Hematopoietic multipotent progenitor cell treated with erythropoietin and hydrocortisone succinate and interleukin-3 and kit ligand, for 17 days (in vitro differentiated cells): ENCODE data around the gene APH1A.
"Not testable (repeated sequence)": the region's sequence is repeated elsewhere in the genome, so short reads cannot be mapped to it uniquely, and the experiment has no call there.

Source experiments
- DNase-seq: peaks from one replicate; pipeline ENCODE4 v3.0.0-alpha.2; 2015; ENCODE audit warnings: low spot score

Gene APH1A

DNA sequence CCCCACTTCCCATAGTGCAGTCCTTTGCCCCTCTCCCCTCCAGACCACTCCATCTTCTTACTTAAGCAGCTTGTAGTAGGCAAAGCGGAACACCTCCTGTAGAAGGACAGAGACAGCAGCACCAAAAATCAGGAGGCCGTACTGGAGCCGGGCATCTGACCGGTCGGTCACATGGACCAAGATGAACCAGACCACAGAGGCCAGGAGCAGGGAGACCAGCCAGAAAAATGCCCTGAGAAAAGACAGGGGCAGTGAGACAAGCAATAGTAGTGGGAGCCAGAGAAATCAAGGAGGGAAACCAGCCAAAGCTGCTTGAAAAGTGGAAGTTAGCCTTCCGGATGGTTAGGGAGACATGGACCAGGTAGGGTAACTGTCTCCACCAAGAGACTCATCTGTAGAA lies 920 bp downstream of the APH1A start:
- DNase-seq: no peak

DNA sequence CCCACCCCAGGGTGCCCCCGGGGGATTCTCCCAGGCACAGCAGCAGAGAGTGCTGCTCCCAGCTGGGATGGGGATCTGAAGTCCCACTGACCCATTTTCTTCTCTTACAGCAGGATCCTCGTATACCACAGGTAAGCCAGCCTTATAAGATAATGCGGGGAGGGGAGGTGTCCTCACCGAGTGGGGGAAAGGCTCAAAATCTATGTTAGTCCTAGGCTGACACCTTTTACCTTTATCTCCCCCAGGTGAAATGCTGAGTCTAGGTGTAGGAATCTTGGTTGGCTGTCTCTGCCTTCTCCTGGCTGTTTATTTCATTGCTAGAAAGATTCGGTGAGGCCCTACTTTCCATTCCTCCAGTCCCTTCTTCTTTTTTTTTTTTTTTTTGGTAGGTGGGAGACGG lies 5.3 kb downstream of the APH1A start:
- no peak for DNase-seq

DNA sequence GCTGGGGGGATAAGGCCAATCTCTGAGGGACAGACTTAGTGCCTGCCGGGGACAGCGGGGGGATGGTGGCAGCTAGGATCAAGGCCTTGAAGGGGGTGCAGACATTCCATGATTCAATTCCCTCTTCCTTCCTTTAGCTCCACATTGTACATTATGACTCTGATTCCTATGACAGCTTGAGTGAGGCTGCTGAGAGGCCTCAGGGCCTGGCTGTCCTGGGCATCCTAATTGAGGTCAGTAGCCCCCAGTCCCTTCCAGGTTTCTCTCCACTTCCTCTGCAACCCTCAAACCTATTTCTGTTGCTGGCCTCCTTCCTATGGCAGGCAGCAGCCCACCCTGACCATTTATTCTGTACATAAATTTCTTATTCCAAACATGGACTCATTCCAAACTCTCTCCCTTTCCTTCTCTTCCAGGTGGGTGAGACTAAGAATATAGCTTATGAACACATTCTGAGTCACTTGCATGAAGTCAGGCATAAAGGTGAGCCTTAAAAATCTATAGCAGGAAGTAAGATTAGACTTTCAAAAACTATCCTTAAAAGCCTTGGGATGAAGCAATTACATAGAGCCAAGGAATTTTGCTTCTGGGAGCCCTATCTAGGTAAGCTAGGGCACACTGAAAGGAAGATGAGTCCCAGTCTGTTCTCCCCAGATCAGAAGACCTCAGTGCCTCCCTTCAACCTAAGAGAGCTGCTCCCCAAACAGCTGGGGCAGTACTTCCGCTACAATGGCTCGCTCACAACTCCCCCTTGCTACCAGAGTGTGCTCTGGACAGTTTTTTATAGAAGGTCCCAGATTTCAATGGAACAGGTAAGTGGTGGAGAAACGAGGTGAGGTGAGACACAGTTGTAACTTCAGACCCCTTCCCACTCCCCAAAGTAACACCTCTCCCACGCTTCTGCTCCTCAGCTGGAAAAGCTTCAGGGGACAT lies 6.2 kb downstream of the APH1A start:
- DNase-seq: no peak

DNA sequence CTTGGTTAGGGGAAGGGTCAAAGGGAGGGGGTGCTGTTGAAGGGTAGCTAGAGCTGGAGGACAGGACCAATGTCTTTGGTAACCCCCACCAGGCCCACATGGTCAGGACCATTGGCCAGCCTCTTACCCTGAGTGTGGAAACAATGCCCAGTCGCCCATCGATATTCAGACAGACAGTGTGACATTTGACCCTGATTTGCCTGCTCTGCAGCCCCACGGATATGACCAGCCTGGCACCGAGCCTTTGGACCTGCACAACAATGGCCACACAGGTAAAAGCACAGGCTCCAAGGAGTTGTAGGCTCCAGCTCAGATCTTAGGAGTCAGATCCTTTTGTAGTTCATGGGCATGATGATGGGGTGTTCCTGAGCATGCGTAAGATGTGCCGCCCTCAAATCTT lies 7.4 kb downstream of the APH1A start:
- no peak for DNase-seq

DNA sequence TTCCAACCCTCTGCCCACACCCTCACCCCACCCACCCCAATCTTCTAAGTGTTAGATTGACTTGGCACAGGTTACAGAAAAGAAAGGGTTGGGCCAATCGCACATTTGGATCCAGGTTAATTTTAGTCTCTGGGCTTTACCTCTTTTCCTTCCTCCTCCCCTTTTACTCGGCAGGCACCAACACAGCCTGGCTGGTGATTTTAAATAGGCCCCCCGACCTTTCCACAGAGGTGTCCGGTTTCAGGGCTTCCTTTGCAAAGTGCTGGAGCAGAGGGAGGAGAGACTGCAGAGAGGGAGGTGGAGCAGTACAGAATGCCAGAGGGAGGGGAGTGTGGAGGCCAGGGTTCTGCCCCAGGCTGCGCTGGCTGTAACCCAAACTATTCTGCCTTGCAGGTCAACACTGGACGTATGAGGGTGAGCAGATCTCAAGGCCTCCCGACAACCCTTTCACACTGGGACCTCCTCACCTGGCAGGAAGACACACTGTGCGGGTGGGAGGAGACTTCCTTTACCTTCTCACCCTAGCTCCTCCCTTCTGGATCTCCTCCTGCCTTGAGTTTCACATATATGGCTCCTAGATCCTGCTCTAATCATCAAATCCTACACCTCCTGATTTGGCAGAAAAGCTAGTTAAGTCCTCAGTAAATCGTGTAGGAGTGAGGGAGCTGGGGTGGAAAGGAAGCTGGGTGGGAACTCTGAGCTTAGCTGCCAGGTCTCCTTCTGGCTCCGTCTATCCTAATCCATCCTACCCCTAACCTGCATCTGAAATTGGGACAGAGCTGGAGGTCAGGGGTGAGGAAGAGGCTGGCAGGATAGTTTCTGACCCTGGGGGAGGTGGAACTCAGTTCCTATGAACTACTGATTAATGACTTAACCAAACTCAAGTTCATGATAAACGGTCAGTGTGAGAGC lies 8.8 kb downstream of the APH1A start:
- DNase-seq: no peak

DNA sequence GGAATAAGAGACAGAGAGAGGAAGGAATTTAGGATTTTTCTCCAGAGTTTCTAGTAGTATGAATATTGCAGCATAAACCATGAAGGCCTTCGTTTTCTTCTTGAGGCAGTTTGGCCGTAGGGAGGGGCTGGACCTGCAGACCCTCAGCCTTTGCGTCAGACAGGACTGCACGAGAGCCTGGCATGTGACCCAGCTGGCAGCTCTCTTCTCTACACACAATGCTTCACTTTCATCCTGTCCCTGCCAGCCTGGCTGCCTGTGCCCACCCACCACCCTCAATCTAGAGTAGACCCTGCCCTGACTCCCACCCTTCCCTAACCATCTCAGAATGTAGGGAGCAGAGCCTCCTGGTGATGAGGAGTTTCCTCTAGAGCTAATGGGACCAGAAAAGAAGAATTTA lies 9.6 kb downstream of the APH1A start:
- DNase-seq: no peak

DNA sequence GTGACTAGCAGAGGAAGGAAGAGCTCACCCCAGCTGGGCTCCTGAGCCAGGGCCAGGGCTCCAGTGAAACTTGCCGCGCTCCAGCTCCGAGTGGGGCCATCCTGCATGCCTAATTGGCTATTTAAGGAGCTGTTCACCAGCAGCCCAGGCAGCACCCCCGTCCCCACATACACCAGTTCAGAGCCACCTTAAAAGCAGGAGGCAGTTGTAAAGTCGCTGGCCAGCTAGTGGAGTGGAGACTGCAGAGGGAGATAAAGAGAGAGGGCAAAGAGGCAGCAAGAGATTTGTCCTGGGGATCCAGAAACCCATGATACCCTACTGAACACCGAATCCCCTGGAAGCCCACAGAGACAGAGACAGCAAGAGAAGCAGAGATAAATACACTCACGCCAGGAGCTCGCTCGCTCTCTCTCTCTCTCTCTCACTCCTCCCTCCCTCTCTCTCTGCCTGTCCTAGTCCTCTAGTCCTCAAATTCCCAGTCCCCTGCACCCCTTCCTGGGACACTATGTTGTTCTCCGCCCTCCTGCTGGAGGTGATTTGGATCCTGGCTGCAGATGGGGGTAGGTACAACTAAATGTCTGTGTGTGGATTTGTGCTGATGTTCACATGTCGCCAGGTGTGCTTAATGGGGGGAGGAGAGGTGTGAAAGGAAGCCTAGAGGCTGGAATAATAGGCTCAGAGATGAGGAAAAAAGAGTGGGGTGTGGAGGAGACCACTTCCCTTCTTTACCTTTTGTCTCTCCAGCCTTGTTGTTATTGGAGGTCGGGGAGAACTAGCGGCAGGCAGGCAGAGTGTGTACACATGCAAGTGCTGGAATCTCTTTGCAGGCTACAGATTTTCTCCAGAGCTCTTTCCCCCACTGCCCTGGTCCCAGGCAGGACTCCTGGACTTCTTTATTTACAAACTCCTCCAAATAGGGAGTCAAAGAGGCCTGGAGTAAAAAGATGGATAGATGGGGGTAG lies 10.9 kb downstream of the APH1A start, which contains the start of gene CA14:
Gene CA14, plus strand, starts transcription at position 151 of the 962 bp plus-strand sequence. Its CDS starts 355 bp downstream, at position 506.
- DNase-seq: no peak

DNA sequence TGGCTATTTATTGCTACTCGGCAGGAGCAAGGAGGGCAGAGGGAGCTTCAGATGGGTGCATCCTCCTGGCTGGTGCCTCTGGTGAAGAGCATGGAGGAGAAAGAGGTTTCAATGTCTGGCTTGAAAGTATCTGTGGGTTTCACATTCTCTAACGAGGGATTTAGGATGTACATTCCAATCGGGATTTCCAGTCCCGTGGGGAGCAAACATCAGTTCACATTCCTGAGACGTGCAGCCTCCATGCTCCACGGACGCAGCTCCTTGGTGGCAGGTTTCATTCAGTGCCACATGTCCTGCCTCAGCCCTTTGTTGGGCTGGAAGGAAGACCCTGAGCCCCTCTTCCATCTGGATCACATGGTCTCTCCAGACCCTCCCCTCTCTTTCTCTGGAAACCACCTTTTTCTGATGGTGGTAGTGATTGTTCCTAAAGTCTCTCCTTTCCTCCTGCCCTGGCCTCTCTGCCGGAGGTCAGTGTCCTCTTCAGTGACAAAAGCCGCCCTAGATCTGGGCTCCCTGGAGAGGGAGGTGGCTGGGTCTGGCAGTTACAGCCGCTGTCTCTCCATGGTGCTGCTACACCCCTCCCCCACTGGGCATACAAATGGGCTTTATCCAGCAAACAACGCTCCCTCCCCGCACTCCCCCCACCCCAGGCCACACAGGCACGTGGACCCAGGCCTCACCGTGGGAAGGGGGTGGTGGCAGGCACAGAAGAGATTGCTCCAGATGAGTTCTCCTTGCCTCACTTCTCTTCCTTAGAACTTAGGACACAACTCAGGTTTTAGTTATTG lies 12.1 kb downstream of the APH1A start:
- no peak for DNase-seq

DNA sequence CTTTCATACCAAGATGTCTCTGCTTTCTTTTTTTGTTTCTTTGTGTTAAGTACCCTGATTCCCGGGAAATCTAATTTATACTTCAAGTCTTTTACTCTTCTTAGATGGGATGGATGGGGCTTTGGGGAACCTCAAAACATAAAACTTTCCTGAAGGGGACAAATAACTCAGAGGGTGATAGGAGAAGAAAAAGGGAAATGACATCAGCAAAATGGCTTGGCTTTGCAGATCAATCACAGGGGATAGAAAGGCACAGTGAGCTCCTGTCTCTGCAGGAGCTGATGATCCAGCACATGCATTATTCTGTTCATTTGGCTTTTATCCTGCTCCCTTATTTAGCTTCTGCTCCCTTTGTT lies 12.6 kb downstream of the APH1A start:
- no peak for DNase-seq

DNA sequence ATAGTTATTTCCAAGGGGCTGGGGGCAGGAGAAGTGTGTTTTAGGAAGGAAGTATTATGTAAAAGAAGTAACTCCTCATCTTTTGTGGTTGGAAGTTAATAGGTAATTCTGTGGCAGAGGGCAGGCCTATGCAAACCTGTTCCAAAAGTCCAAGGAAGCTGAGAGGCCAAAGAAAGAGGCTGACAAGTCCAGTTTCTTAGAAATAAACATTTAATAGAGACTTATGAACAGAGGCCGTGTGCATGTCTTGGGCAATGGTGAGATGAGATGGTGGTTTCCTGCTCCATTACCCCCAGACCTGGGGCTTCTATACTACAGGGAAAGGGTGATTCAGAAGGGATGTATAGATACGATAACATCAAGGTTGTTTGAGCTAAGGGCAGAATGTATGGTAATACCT lies 18.9 kb downstream of the APH1A start:
- no peak for DNase-seq

DNA sequence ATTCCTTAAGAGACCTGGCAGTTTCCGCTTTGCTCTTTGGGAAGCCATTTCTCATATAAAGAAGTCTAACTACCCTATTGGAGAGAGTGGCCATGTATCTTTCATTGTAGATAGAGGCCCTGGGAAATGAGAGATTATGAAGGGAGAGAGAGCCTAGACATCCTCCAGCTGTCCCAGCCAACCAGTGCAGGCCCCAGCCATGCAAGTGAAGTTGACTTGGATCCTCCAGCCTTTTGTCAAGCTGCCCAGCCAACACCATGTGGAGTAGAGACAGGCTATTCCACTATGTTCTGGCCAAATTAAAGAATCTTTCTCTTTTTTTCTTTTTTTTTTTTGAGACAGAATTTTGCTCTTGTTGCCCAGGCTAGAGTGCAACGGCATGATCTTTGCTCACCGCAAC lies 25.8 kb downstream of the APH1A start:
- no peak for DNase-seq

DNA sequence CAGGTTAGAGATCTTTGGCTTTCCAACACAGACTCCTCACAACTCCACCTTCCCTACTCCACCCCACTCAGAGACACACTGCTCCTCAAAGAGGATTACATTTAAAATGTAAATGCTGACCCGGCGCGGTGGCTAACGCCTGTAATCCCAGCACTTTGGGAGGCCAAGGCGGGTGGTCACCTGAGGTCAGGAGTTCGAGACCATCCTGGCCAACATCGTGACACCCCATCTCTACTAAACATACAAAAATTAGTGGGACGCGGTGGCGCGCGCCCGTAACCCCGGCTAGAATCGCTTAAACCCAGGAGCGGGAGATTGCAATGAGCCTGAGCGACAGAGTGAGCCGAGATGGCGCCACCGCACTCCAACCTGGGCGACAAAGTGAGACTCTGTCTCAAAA lies 31.1 kb downstream of the APH1A start:
- DNase-seq: no peak

DNA sequence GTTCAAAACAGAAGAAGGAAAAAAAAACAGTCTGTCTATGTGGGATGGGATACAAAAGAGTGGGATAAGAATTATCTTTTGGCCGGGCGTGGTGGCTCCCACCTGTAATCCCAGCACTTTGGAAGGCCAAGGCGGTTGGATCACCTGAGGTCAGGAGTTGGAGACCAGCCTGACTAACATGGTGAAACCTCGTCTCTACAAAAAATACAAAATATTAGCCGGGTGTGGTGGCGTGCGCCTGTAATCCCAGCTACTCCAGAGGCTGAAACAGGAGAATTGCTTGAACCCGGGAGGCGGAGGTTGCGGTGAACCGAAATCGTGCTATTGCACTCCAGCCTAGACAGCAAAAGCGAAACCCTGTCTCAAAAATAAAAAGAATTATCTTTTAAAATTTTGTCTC lies 31.6 kb downstream of the APH1A start:
- not testable (repeated sequence) for DNase-seq

DNA sequence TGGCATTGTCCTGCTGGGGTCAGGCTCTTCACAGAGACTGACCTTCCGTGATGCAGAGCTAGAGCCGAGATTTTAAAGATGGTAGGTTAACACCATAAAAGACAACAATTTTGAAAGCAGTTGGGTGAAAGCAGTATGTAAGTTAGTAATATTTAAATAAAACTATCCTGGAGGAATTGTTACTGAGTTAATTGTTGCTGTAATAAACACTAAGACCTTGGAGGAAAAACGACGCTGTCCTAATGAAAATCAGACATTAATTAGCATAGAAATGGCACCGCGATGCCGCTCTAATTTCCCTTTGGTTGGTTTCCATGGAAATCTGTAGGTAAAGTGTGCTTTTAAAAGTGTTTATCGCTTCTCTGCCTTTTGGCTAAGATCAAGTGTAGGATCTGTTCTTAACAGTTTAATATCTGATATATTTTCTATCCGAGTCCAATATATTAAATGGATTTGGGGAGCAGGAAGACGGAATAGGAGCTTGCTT lies 32.2 kb downstream of the APH1A start:
- no peak for DNase-seq

DNA sequence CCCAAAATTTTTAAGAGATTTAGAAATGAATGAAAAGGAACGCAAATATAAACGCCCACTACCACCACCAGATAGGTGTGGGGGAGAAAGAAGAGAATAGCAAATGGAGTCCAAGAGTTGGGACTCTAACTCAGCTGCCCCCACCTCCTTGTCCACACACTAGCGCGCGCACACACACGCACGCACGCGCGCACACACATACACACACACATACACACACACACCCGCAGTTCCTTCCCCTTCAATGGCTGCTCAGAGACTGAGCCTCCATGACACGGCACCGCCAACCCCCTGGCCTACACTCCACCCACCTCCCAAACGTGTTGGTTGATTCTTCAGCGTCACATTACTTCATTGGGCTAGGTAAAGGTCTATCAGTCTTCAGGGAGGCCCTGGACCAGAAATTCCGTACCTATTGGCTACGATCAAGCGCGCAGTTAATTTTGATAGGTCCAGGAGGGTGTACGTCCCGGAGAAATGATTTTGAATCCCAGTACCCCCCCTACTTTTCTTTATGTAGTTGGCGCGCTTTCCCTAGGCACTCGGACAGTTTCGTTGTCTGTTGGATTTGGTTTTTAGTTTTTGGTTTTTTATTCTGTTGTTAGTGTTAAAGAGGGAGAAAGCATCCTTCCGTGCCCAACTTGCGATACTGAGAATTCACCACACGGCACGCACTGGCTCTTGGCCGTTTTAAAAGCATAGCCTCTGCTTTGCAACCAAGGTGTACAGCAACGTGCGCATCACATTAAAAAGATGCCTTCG lies 32.8 kb downstream of the APH1A start, which contains the start of gene ANP32E:
Gene ANP32E, minus strand, starts transcription at position 261 of the 762 bp plus-strand sequence. CDS start 326 bp downstream, outside the sequence.
- peak; percentile 93 for DNase-seq

DNA sequence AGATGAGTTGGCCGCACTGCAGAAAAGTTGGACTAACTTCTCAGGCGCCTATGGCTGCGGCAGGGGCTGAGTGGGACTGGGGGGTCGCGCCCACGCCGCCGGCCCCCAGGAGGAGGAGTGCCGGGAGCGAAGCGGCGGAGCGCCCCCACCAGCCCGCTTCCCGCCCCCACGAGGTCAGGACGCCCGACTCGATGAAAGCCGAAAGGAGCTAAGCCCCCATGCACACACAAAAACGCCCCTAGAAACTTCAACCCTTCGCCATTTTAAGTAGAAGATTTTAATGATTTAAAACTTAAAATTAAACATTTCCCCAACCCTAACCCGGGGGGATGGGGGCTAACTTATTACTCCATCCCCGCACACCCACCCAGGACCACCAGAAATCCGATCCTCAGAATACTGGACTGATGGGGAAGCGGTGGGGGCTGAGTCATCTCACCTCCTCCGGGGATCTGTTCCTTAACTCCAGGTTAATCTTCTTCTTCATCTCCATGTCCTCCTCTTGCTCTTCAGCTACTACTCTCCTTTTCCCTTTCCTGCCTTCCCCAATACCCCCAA lies 33.4 kb downstream of the APH1A start:
- DNase-seq: no peak

DNA sequence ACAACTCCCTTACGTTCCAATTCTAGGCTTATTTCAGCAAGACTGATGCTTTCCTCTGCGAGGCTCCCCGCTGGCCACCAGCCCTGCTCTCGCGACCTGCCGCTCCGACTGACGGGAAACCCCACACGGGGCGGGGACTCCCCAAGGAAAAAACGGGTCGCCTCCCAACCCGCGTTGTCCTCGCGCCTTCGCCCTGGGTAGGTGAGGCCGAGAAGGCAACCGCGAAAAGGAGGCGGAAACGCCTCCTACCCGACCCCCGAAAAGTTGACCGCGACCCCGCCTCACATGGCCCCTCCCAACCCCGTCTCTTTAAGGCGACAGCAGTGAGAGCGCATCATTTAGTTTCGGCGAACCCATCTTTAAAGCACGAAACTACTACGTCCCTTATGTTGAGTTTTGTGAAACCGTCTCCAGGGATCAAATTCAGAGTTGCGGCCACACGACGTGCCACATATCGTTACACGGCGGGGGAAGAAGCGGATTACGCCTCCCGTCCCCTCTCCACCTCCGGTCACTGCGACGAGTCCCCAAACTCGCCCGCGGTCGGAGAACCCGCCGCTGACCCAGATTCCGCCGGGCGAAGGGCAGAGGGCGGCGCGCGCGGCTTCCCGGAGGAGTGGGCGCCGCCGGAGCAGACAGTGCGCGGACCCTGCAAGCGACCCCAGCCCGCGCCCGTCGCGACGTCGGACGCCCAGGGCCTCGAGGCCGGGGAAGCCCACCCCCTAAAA lies 34.1 kb downstream of the APH1A start:
- peak; percentile 76 for DNase-seq

DNA sequence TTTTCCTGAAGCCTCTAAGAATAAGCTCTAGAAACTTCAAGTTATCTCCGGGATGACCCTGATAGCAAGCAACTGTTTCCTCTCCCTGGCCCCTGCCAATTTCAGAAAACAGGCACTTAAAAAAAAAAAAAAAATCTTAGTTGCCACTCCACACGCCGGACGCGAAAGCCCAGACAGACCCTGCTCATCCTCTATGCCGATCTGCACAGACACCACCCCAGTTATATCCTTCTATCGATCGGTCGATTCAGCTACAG lies 34.6 kb downstream of the APH1A start:
- no peak for DNase-seq
